Vagina (tissue), 2 donors: Measurements from ENCODE around the gene CD8B.

Experiments used
- POLR2AphosphoS5 ChIP-seq, 2 donors: sonication (generic); formaldehyde crosslinking; IDR thresholded peaks; one replicate each; pipeline ENCODE4 v1.9.0; 2017; ENCODE audit warnings: antibody characterized with exemption in 2 of 2, mild to moderate bottlenecking in 2 of 2, low read depth in 1 of 2; ENCODE audit not compliant: insufficient read depth in 1 of 2
- TF ChIP-seq, protein P1 (sequence below), 3 experiments: fragments of 450-650 bp in 2 of 3; fragments of 200-600 bp in 1 of 3; sonication (generic) in 1 of 3; IDR thresholded peaks; one replicate each; pipeline ENCODE4 v1.5.1; 2017 to 2019; ENCODE audit warnings: antibody characterized with exemption in 3 of 3, mild to moderate bottlenecking in 2 of 3, moderate library complexity in 2 of 3

DNA sequence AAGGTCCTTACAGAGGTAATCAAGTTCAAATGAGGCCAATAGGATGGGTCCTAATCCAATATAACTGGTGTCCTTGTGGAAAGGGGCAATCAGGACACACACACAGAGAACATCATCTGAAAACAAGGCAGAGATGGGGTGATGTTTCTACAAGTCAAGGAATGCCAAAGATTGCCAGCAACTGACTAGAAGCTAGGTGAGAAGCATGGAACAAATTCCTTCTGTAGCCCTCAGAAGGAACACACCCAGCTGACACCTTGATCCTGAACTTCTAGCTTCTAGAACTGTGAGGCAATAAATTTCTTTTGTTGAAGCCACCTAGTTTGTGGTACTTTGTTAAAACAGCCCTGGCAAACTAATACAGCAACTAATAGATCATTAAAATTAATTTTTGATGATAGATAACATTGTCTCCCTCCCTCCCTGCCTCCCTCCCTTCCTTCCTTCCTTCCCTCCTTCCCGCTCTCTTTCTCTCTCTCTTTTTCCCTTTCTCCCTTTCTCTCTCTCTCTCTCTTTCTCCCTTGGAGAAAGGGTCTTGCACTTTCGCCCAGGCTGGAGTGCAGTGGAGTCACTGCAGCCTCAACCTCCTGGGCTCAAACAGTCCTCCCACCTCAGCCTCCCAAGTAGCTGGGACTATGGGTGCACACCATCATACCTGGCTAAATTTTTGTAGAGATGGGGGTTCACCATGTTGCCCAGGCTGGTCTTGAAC, 60.7 kb downstream of the CD8B start:
- TF ChIP-seq, protein P1, sequence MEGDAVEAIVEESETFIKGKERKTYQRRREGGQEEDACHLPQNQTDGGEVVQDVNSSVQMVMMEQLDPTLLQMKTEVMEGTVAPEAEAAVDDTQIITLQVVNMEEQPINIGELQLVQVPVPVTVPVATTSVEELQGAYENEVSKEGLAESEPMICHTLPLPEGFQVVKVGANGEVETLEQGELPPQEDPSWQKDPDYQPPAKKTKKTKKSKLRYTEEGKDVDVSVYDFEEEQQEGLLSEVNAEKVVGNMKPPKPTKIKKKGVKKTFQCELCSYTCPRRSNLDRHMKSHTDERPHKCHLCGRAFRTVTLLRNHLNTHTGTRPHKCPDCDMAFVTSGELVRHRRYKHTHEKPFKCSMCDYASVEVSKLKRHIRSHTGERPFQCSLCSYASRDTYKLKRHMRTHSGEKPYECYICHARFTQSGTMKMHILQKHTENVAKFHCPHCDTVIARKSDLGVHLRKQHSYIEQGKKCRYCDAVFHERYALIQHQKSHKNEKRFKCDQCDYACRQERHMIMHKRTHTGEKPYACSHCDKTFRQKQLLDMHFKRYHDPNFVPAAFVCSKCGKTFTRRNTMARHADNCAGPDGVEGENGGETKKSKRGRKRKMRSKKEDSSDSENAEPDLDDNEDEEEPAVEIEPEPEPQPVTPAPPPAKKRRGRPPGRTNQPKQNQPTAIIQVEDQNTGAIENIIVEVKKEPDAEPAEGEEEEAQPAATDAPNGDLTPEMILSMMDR (IDR thresholded peaks at IDR 0.05), result no peak
- TF ChIP-seq POLR2AphosphoS5 (IDR thresholded peaks at IDR 0.05; ENCODE audit: insufficient read depth in 1 of 2, low read depth in 1 of 2), result no peak
